Fibroblast of lung (primary cell): ENCODE results near the gene PTPRCAP.

Experiments used
- EZH2 ChIP-seq: IDR thresholded peaks from 2 replicates; pipeline ENCODE4 v1.5.1; 2012; ENCODE audit warnings: low read length, control low read depth, mild to moderate bottlenecking; ENCODE audit errors: missing control alignments
- TF ChIP-seq, protein P1 (sequence below), 2 donors: IDR thresholded peaks in 1 of 2; conservative IDR thresholded peaks in 1 of 2; 1 replicate in 1 of 2; 2 replicates in 1 of 2; pipeline ENCODE4 v1.5.1; 2011 to 2012; ENCODE audit warnings: low read length in 2 of 2, control low read depth in 1 of 2, inconsistent platforms in 1 of 2, low read depth in 1 of 2, mild to moderate bottlenecking in 1 of 2

DNA sequence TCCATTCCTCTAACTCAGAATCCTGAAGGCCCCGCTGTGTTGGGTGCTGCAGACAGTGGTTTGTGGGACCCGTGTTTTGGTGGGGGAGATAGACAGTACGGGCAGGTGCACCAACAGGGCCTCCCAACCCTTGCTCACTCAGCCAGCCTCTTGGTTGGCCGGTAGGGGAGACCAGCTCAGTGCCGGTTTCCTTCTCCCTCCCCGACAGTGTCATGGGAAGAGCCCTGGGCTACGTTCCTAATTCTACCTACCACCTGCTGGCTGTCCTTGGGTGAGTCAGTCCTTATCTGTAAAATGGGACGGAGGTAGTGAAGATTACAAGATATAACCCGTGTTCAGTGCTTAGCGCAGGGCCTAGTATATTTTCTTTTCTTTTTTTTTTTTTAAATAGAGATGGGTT, 25.7 kb upstream of the PTPRCAP start:
- no peak for TF ChIP-seq EZH2
- TF ChIP-seq, protein P1, sequence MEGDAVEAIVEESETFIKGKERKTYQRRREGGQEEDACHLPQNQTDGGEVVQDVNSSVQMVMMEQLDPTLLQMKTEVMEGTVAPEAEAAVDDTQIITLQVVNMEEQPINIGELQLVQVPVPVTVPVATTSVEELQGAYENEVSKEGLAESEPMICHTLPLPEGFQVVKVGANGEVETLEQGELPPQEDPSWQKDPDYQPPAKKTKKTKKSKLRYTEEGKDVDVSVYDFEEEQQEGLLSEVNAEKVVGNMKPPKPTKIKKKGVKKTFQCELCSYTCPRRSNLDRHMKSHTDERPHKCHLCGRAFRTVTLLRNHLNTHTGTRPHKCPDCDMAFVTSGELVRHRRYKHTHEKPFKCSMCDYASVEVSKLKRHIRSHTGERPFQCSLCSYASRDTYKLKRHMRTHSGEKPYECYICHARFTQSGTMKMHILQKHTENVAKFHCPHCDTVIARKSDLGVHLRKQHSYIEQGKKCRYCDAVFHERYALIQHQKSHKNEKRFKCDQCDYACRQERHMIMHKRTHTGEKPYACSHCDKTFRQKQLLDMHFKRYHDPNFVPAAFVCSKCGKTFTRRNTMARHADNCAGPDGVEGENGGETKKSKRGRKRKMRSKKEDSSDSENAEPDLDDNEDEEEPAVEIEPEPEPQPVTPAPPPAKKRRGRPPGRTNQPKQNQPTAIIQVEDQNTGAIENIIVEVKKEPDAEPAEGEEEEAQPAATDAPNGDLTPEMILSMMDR (conservative IDR thresholded peaks at IDR 0.05 in 1 of 2, IDR thresholded peaks at IDR 0.05 in 1 of 2; ENCODE audit: low read depth in 1 of 2, low read length in 2 of 2) = no peak
